Activated CD4-positive, alpha-beta T cell treated with anti-CD3 and anti-CD28 coated beads, Interleukin-2, amount 50 U/mL, for 1 hour (primary cell): ENCODE results near the gene PES1.
"Not testable (repeated sequence)": the region's sequence is repeated elsewhere in the genome, so short reads cannot be mapped to it uniquely, and the experiment has no call there.

ENCODE experiments used
- DNase-seq: peaks from one replicate; pipeline ENCODE4 v3.0.0-alpha.2; 2020

The PES1 gene

DNA sequence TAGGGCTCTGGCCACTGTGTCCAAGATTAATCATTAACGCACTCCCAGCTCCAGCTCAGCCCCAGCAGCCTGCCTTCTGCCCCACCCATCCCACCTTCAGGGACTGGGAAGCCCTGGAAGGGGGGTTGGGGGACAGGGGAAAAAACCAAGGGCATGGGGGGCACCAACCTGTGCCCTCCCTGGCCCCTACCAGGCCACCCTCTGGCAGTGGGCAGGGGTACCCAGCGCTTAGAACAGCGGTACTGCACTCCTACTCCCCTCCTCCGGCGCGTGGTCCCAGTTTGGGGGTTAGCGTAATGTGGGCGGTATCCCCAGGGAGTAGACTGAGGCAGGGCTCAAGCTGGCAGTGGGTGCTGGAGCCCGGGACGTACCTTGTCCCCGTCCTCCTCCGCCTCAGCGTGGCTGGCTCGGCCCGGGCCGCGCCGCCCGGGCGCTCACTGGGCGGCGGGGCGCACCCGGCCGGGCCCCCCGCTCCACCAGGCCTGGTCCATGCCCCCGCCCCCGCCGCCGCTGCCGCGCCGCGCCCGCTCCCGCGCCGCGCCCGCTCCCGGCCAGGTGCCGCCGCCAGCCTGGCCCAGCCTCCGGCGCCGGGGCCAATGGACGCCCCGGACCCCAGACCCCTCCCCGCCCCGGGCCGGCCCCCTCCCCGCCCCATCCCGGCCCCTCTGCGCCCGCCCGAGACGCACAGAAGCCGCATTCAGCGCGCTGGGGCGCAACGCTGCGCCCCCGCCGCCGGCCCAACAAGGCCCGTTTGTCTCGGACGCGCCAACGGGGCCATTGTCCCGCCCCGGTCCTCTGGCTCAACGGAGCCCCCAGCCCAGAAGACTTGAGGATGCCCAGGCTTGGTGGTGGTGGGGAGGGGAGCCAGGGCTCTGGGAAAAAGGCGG, 17.4 kb downstream of the PES1 start, which contains the start of gene GAL3ST1:
Gene GAL3ST1 (minus strand): TSS at position 571 of the 887 bp plus-strand sequence. CDS start 17,273 bp downstream, outside the sequence.
- no peak for DNase-seq

DNA sequence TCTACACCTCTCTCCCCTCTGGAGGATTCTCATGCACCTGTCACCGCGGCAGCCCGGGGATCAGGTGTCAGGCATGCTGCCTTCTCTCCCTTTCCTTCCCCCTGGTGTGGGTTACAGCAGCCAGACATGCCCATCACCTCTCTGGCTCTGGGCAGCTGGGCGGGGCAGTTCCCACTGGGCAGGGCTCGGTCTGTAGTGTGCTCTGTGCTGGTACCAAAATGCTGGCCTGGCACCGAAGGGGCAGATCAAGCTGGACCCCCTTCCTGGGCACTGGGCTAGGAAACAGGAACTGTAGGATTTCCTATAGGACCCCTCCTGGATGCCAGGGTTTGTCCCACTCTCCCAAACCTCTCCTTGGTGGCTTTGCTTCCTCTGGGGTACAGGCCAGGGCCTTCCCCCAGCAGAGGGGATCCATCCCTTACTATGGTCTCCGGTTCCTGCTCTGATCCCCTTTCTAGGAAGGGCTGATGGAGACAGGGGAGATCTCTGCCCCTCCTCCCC, 18.1 kb downstream of the PES1 start:
- DNase-seq: no peak

DNA sequence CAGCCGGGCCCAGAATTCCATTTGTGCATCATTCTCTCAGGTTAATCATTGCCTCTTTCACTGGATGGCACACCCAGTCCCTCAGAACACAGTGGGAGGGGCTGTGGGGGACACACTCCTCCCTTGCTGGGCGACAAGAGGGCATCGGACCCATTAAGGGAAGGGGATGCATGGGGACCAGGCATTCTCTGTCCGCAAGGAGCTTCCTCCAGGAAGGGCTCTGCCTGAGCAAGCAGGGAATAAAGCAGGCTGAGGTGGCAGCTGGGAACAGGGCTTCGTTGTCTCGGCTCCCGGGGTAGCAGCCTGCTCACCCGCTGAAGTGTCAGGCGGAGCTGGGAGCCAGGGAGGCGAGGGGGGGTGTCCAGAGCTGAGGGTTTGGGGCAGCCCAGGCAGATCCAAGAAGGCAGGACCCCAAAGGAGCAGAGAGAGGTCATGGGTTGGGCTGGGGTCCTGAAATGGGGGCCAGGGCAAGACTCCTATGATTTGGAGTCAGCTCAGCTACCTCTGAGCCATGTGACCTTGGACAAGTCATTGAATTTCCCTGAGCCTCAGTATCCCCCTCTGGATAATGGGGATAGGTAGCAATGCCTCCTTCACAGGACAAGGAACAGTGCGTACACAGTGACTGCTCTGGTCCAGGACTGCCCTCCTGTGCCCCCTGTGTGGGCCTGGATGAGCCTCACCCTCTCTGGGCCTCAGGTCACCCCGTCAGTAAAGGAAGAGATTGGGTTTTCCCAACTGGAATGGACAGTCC, 18.7 kb downstream of the PES1 start:
- no peak for DNase-seq

DNA sequence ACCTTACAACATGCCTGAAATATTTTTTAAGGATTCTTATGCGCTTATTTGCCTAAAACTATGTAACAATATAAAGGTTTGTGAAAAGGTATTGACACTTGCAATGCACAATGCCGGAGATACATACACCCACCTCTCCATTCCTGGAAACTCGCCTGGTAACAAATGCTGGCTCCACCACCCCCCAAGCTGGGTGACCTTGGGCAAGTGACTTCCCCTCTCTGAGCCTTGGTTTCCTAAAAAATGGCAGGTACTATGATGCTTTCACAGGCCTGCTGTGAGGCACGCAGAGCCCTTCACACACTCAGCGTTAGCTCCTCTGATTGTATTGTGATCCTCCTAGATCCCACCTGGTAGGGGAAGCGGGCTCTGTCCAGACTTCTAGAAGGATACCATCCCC, 19.5 kb downstream of the PES1 start:
- no peak for DNase-seq

DNA sequence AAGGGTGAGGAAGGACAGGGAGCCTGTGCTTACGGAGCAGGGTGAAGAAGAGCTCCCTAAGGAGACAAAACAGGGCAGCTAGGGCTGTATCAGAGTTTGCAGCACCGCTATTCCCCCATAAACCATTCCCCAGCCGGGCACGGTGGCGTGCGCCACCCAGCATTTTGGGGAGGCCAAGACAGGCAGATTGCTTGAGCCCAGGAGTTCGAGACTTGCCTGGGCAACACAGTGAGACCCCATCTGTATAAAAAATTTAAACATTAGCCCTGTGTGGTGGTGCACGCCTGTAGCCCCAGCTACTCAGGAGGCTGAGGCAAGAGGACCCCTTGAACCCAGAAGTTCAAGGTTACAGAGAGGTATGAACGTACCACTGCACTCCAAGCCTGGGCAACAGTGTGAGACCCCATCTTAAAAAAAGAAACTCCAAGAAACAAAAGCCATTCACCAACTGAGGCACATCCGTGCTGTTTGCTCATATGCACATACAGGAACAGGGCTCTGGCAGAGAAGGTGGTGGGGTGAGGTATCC, 22.0 kb downstream of the PES1 start:
- no peak for DNase-seq

DNA sequence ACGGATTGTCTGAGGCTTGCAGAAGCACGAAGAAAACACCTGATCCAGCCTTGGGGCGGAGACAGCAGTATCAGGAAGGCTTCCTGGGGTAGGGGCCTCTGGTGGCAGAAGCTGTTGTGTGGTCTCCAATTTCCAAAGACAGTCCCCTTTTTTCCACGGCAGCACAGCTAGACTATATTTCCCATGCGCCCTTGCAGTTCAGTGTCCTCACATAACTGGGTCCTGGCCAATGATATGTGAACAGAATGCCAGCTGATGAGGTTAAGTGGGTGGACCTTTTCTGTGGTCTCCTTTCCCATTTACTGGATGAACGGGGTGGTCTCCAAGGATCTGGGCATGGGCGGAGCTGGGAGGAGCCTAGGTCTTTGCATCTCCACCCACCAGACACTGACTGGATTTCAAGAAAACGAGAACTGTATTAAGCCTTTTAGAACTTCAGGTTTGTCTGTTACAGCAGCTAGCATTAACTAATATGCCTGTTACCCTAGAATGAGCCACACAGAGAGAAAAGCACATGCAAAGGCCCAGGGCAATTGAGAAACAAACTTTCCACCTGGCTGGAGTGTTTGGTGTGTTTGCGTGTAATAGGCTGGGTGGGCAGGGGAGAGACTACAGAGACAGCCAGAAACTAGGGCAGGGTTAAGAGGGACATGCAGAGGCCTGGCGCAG, 23.4 kb downstream of the PES1 start:
- DNase-seq: no peak

DNA sequence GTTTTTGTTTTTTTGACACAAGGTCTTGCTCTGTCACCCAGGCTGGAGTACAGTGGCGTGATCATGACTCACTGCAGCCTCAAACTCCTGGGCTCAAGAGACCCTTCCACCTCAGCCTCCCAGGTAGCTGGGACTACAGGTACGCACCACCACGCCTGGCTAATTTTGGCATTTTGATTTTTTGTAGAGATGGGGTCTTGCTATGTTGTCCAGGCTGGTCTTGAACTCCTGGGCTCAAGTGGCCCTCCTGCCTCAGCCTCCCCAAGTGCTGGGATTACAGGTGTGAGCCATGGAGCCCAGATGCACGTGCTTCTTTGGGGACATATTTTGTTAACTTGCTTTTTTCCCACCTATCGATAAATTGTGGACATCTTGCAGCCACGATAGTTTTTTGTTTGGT, 24.4 kb downstream of the PES1 start:
- not testable (repeated sequence) for DNase-seq

DNA sequence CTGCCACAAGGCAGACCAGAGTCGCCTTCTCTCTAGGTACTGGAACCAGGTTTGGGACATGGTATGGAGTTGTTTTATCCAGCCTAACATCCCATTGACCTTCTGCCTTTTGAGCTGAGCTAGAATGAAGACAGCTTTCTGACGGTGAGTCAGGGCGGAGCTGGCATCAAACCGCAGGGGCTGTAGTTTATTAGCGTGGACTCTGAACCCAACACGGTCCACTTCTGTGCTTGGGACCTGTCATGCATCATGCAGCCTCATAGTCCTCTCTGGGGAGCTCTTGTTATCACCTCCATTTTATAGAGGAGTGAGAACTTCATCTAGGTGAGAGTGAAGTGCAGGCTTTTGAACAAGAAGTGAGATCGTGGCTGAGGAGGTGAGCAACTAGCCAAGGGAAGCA, 25.6 kb downstream of the PES1 start:
- no peak for DNase-seq

DNA sequence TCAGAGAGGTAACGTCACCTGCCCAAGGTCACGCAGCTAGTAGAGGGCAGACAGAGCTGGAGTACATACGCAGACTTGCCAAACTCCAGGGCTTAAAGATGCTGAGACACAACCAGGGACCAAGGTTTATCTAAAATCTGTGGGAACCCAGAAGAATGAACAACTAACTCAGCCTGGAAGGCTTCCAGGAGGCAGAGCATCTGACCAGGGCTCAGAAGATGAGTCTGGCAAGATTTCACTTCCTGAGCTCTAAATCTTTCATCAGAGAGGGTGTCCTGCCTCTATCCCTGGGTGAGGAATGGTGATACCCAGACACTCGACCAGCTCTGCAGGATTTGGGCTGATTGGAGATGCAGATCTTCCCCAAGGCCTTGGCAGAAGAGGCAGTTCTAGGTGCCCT, 26.4 kb downstream of the PES1 start:
- no peak for DNase-seq

DNA sequence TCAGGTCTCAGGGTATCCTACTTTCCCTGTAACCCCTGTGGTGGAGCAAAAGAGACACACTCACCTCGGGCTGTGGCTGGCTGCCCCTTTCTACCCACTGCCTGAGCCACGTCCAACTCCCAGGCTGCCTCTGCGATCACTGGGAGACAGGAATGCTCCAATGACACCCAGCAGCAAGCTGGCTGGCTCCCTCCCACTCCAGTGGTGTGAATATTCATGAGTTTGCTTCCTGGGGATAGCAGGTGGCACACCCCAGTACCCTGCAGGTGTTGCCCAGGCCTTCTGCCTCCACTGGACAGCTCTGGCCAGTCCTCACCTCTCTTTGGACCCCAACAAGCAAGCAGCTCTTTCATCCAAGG, 27.0 kb downstream of the PES1 start:
- no peak for DNase-seq

DNA sequence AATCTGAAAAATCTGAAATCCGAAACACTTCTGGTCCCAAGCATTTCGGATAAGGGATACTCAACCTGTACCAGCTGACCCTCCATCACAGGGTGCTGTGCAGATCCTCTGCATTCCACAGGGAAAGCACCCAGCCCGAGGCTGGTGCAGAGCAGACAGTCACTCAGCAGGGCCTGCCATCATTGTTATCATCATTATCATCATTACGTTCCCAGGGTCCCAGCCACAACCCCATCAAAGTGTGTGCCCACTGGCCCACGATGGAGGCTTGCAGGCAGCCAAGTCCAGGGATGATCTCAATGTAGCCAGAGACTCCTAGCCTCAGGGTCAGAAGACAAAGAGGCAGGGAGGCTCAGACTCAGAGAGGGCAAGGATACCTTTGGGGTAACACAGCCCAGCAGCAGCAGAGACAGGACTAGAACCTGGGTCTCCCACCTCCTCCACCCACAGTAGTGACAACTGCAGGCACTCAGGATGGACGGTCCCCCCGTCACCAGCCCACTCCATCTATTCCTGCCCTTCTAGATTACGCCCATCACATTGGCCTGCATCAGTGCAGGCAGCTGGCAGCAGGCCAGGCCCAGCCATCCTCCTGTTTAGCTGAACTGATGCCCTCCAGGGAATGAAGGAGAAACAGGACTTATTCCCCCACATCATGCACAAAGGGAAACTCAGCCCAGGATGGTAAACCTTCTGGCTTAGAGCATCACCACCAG, 27.5 kb downstream of the PES1 start:
- DNase-seq: no peak

DNA sequence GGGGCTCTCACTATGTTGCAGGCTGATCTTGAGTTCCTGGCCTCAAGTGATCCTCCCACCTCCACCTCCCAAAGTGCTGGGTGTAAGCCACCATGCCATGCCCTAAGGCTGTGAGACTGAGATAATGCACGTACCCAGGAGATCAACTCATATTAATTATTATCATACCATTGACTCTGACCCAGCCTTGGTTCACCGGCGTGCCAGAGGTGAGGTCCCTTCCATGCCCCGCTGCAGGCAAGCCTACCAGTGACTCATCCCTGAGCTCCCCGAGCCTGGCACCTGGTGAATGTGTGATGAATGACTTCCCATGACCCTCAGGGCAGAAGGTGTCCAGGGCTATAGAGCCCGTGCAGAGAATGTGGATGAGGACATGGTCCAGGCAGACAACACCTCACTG, 29.3 kb downstream of the PES1 start:
- no peak for DNase-seq

DNA sequence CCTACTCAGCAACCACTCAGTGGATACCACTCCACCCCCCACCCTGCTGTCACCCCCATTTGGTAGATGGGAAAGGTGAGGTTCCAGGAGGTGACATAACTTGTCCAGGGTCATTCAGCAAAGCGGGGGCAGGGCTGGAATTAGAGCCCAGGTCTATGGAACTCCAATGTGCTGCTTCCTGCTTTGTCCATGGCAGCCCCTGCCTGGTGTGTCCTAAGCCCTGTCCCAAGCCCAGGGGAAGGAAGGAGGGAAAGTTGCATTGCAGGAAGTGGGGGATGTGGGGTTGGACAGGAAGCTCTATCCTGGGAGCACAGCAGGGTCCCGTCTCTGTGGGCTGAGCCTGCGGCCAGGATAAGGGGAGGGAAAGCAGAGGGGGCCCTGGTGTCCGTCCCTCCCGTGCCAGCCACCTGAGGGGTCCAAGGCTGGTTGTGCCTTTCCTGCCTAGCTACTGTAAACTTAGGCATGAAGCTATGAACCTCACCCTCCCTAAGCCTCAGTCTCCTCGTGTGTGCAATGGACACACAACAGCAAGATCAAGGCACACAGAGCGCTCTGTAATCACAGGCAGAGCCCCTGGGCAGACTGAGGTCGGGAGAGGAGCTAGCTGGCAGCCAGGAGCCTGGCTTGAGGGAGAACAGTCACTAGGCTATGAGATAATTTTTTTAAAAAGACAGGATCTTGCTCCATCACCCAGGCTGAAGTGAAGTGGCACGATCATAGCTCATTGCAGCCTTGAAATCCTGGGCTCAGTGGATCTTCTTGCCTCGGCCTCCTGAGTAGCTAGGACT, 30.1 kb downstream of the PES1 start:
- no peak for DNase-seq

DNA sequence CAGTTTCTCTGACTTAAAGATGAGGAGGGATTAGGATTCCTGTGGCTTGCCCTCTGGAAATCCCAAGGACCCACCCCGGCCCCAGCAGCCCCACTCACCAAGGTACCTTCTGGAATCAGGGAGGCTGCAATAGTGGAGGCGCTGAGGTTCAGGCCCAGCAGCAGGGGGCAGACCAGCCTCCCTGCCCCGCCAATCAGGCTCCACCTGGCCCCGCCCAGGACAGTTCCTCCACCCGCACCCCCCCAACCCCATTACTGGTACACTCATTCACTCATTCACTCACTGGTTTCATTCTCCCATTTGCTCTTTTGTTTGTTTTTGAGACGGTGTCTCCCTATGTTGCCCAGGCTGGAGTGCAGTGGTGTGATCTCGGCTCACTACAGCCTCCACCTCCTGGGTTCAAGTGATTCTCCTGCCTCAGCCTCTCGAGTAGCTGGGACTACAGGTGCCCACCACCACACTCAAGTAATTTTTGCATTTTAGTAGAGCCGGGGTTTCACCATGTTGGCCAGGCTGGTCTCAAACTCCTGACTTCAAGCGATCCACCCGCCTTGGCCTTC, 31.0 kb downstream of the PES1 start:
- DNase-seq: not testable (repeated sequence)

DNA sequence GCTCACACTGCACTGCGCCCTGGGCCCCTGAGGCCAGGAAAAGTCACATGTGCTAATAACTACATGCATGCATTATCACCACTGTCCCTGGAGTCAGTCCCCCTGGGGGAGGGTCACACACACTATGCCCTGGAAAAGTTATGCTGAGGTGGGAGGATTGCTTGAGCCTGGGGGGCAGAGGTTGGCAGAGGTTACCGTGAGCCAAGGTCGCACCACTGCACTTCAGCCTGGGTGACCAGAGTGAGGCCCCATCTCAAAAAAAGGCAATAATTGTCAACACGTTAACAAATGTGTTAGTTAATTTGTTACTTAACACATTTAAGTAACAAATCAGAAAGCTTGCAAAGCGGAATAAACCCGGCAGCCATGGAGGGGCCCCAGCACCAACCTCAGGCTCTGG, 31.8 kb downstream of the PES1 start:
- DNase-seq: no peak

DNA sequence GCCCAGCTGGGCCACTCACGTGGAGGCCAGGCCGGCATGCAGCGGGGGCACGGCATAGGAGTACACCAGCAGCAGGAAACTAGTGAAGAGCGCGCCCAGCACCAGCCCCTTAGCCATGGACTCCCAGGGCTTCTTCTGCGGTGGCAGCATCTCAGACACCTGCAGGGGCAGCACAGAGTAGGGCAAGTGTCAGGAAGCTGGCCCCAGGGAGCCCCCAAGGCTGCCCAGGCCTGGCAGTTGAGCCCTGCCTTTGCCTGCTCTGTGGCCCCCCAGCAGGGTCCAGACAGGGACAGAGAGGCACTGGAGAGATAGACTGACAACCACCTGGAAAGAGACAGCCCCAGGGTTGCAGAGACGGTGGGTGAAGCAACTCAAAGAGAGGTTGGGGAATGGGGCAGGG, 34.5 kb downstream of the PES1 start:
- DNase-seq: no peak

DNA sequence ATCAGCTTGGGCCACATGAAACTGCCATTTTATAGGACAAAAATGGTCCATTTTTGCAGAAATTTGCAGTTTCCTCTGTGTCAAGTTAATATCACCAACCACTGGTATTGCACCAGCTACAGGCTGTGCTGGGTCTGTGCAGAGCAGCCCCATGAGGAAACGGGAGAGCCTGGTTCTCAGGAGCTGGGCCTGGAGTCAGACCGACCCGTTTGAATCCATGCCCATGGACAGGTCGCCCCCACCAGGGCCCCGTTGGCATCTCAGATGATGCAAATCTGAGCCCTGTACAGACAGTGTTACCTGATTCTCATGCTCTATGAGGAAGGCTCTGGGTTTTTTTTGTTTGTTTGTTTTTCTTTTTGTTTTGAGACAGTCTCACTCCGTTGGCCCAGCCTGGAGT, 35.3 kb downstream of the PES1 start:
- no peak for DNase-seq

DNA sequence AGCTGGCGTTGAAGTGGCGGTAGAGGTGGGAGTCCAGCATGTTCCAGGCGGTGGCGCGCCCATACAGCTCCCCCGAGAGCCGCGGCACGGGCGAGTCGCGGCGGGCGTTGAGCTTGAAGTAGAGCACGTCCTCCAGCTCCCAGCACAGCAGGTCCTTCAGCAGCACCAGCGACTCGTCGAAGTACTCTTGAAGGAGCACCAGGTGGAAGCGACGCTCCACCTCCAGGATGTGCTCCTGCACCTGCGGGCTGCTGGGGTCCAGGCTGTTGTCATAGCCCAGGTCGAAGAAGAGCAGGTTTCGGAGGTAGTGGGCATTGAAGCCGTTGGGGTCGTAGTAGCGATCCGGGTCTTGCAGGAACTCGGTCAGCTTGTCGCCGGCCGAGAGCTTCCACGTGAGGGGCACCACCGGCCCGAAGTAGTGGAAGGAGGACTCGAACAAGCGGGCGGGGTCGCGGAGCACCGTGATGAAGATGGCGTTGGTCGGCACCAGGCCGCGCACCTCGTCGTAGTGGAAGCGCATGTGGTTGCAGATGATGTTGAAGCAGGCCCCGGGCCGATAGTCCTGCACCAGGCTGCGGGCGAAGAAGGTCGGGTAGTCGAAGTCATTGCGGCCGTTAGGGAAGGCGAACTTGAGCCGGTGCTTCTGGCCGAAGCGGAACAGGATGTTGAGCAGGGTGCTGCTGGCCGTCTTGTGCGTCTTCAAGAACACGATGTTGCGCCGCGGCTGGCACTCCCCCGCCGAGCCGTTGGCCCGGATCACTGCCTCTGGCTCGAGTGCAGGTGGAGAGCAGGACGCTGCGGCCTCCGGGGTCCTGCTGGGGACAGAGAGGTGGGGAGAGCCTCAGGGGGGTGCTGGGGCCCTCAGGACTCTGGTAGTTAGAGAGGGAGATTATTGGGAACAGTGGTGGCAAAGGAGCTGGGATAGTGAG, 36.2 kb downstream of the PES1 start:
- DNase-seq: no peak

DNA sequence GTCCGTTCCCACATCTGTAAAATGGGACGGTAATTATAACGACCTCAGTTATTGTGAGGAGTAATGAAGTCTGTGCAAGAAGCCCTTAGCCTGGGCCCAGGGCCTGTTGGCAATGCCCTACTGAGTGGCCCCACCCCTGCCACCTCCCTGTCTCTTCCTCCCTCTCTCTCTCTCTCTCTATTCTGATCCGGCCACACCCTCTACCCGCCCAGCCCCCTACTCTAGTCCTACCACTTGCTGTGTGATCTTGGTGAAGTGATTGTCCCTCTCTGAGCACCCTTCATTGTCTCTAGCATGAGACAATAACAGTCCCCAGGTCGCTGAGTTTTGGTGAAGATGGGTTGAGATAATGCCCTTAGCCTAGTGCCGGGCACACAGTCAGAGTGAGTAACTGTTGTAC, 37.7 kb downstream of the PES1 start:
- DNase-seq: no peak

DNA sequence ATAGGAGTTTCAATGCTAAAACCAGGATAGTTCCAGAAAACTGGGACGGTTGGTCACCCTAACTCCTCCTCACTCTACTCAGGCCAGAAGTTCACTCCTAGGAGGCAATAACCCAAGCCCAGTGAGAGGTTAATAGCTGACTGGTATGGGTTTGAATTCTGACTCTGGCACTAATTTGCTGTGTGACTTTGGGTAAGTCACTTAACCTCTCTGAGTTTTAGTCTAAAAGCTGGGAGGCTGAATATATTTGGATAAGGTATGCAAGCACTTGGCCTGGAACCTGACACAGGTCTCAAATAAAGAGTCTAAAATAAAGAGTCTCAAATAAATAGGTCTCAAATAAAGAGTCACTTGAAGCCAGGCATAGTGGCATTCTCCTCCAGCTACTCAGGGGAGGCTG, 39.0 kb downstream of the PES1 start:
- no peak for DNase-seq
